IMR-90 (cell line): ENCODE results near the gene CPSF4L. TPM values are rescaled to one million over a fixed set of nuclear protein-coding genes. Genes with fewer than 3 reads are reported as not detected.

ENCODE experiments used
- ATAC-seq: fragments of 200-7000 bp; cut with Tn5 transposase; 2 replicates; pipeline ENCODE4 v1.9.1; 2020; ENCODE audit warnings: low read depth, mild to moderate bottlenecking, moderate library complexity
- BruUV-seq: library from RNA; stranded (reverse); fragments of 400-500 nt; replicated peaks from 2 replicates; lab custom pipeline; 2021; lab: Mats Ljungman, UMichigan
- CTCF ChIA-PET: fragments of 300-600 bp; formaldehyde crosslinking; extraction: SDS; loops from one replicate; lab custom pipeline; 2021; ENCODE audit warnings: antibody characterized with exemption; lab: Yijun Ruan, JAX
- POLR2A ChIA-PET: fragments of 300-600 bp; sonication (Branson Sonifier 250); formaldehyde crosslinking; loops from one replicate; lab custom pipeline; 2022; ENCODE audit warnings: antibody characterized with exemption; ENCODE audit not compliant: unreplicated experiment; lab: Charles Lee
- DNase-seq: peaks from one replicate; pipeline ENCODE4 v3.0.0; 2013
- H2AFZ ChIP-seq: replicated peaks from 2 replicates; pipeline ENCODE3; 2013; ENCODE audit warnings: low read length, mild to moderate bottlenecking; ENCODE audit not compliant: poor library complexity
- H2AK5ac ChIP-seq: 2 replicates; pipeline ENCODE4 v1.6.1; 2013; ENCODE audit warnings: low read depth, low read length, inconsistent platforms
- H2AK9ac ChIP-seq: replicated peaks from 2 replicates; pipeline ENCODE3; 2013; ENCODE audit warnings: mild to moderate bottlenecking, low read depth, low read length, moderate library complexity; ENCODE audit not compliant: poor library complexity
- H2BK120ac ChIP-seq: 2 replicates; pipeline ENCODE4 v1.6.1; 2013; ENCODE audit warnings: low read depth, low read length, inconsistent platforms
- H2BK15ac ChIP-seq: 3 replicates; pipeline ENCODE4 v1.6.1; 2013; ENCODE audit warnings: low read depth, low read length, inconsistent platforms
- H2BK20ac ChIP-seq: 2 replicates; pipeline ENCODE4 v1.6.1; 2013; ENCODE audit warnings: low read depth, mild to moderate bottlenecking, inconsistent platforms, low read length, moderate library complexity
- H2BK5ac ChIP-seq: 2 replicates; pipeline ENCODE4 v1.6.1; 2013; ENCODE audit warnings: mild to moderate bottlenecking, low read depth, low read length, inconsistent platforms; ENCODE audit not compliant: poor library complexity, severe bottlenecking
- H3K14ac ChIP-seq: replicated peaks from 2 replicates; pipeline ENCODE4 v1.6.1; 2013; ENCODE audit warnings: low read depth, low read length, inconsistent platforms
- H3K18ac ChIP-seq: 2 replicates; pipeline ENCODE4 v1.6.1; 2013; ENCODE audit warnings: low read depth, low read length, control low read depth
- H3K23ac ChIP-seq: 2 replicates; pipeline ENCODE4 v1.6.1; 2013; ENCODE audit warnings: low read depth, low read length, inconsistent platforms
- H3K27ac ChIP-seq: 2 replicates; pipeline ENCODE4 v1.5.1; 2013; ENCODE audit warnings: mild to moderate bottlenecking, control low read depth, low read length; ENCODE audit not compliant: insufficient read depth
- H3K27me3 ChIP-seq: 2 replicates; pipeline ENCODE4 v1.6.1; 2013; ENCODE audit warnings: low read length; ENCODE audit not compliant: control insufficient read depth, insufficient read depth
- H3K36me3 ChIP-seq: 2 replicates; pipeline ENCODE4 v1.6.1; 2013; ENCODE audit warnings: low read length, mixed read lengths; ENCODE audit not compliant: control insufficient read depth, insufficient read depth
- H3K4ac ChIP-seq: 2 replicates; pipeline ENCODE4 v1.6.1; 2013; ENCODE audit warnings: low read depth, low read length, inconsistent platforms
- H3K4me1 ChIP-seq: 2 replicates; pipeline ENCODE4 v1.6.1; 2013; ENCODE audit warnings: low read length, mixed read lengths; ENCODE audit not compliant: control insufficient read depth, insufficient read depth
- H3K4me2 ChIP-seq: 2 replicates; pipeline ENCODE4 v1.6.1; 2013; ENCODE audit warnings: low read depth, mild to moderate bottlenecking, control low read depth, low read length, moderate library complexity
- H3K4me3 ChIP-seq: 2 replicates; pipeline ENCODE4 v1.5.1; 2013; ENCODE audit warnings: low read depth, mild to moderate bottlenecking, control low read depth, low read length, moderate library complexity; ENCODE audit not compliant: insufficient read depth
- H3K56ac ChIP-seq: 2 replicates; pipeline ENCODE4 v1.6.1; 2013; ENCODE audit warnings: low read length, inconsistent platforms; ENCODE audit not compliant: insufficient read depth; ENCODE audit errors: extremely low read depth
- H3K79me1 ChIP-seq, 2 experiments: 2 replicates each; pipeline ENCODE4 v1.6.1; 2013; ENCODE audit warnings: low read length in 2 of 2, inconsistent platforms in 1 of 2, low read depth in 1 of 2
- H3K9ac ChIP-seq: 2 replicates; pipeline ENCODE4 v1.6.1; 2013; ENCODE audit warnings: low read depth, low read length, control low read depth
- H3K9me1 ChIP-seq: 2 replicates; pipeline ENCODE4 v1.6.1; 2013; ENCODE audit warnings: low read length, inconsistent platforms; ENCODE audit not compliant: insufficient read depth
- H3K9me3 ChIP-seq: 2 replicates; pipeline ENCODE4 v1.6.1; 2013; ENCODE audit warnings: low read length; ENCODE audit not compliant: control insufficient read depth, insufficient read depth
- H4K20me1 ChIP-seq: 2 replicates; pipeline ENCODE4 v1.6.1; 2013; ENCODE audit warnings: low read length, inconsistent platforms; ENCODE audit not compliant: insufficient read depth
- H4K5ac ChIP-seq: 2 replicates; pipeline ENCODE4 v1.6.1; 2013; ENCODE audit warnings: mild to moderate bottlenecking, low read depth, low read length, control low read depth
- H4K8ac ChIP-seq, 2 experiments: 2 replicates each; pipeline ENCODE4 v1.6.1; 2013; ENCODE audit warnings: low read depth in 2 of 2, low read length in 2 of 2, control low read depth in 1 of 2, inconsistent platforms in 1 of 2
- H4K91ac ChIP-seq: 2 replicates; pipeline ENCODE4 v1.6.1; 2013; ENCODE audit warnings: low read depth, low read length, inconsistent platforms; ENCODE audit not compliant: insufficient read depth
- MAZ ChIP-seq: IDR thresholded peaks from 2 replicates; pipeline ENCODE4 v1.6.1; 2012; ENCODE audit warnings: low read depth, mild to moderate bottlenecking, low read length, improper control_type of control experiment, moderate library complexity, borderline replicate concordance
- MXI1 ChIP-seq: IDR thresholded peaks from 2 replicates; pipeline ENCODE4 v1.6.1; 2012; ENCODE audit warnings: low read depth, mild to moderate bottlenecking, low read length, moderate library complexity, borderline replicate concordance
- RAD21 ChIP-seq: IDR thresholded peaks from 2 replicates; pipeline ENCODE4 v1.6.1; 2012; ENCODE audit warnings: low read length, improper control_type of control experiment
- WGBS, 2 experiments: methylation state at CpG; one replicate each; pipeline versions ENCODE4 v1.1.5 to v1.1.7; 2013; ENCODE audit warnings: missing lambda C conversion rate in 2 of 2; ENCODE audit not compliant: insufficient read length in 1 of 2; ENCODE audit errors: extremely low coverage in 2 of 2; 5-methylcytosine and 5-hydroxymethylcytosine counted together
- dilution Hi-C: fragments of 300-500 bp; cut with HindIII; formaldehyde crosslinking; loops from one replicate; pipeline ENCODE4 v1.14.3; 2018; ENCODE audit warnings: low sequenced_read_pairs; ENCODE audit not compliant: unreplicated experiment
- in situ Hi-C: fragments of 300-500 bp; cut with MboI; formaldehyde crosslinking; loops from 3 replicates; pipeline ENCODE4 v1.14.3; 2019; ENCODE audit warnings: low sequenced_read_pairs, inconsistent platforms, mixed read lengths
- intact Hi-C: fragments of 100-400 bp; cut with micrococcal nuclease; formaldehyde crosslinking; loops from 2 replicates; pipeline ENCODE4 v1.10.0; 2022
- polyA plus RNA-seq, 3 experiments: library from polyadenylated mRNA; depleted of rRNA; stranded (reverse); fragments of >200 nt; gene quantifications; 2 replicates each; pipeline ENCODE4 v1.2.3, GENCODE V29; 2012; ENCODE audit warnings: low replicate concordance in 1 of 3
- total RNA-seq: library from RNA; depleted of rRNA; stranded (reverse); fragments of >200 nt; gene quantifications from 2 replicates; pipeline ENCODE4 v1.2.3, GENCODE V29; 2012

CPSF4L gene
- total and polyA plus RNA-seq, 2 of the 4 experiments (the other 2 are of a cell fraction), result not detected

- peaks cover 19% of the 10 kb centered on the region for H4K20me1 ChIP-seq
- no peak overlapping the region for H2BK120ac ChIP-seq
- peaks cover 24% of the 10 kb centered on the region for H3K36me3 ChIP-seq
- no CpG with 5 or more reads among the region's 12 CpGs for WGBS, 2 experiments
- DNase-seq, result no peak
- peaks cover 9 to 39% of the 10 kb centered on the region in 2 experiments for H3K79me1 ChIP-seq
- in situ Hi-C loops (no loop called here), dilution Hi-C loops (no loop called here), intact Hi-C loops (no loop called here)
- ChIA-PET POLR2A (no interaction called here), CTCF (no interaction called here)
- H3K4me3 ChIP-seq, result no peak overlapping the region
- H3K4me2 ChIP-seq, result no peak overlapping the region
- H3K14ac ChIP-seq, result no peak overlapping the region
- no peaks in the 10 kb centered on the region for H3K9me3 ChIP-seq
- H3K27ac ChIP-seq, result no peak overlapping the region
- H2AFZ ChIP-seq, result no peak overlapping the region
- peak overlapping the region; percentile 70 for H2AK9ac ChIP-seq
- H3K56ac ChIP-seq, result no peak overlapping the region
- H3K23ac ChIP-seq, result no peak overlapping the region
- no peak overlapping the region for H3K18ac ChIP-seq
- BruUV-seq, result no TSS peak
- no peak for ATAC-seq
- TF ChIP-seq MXI1, result no peak
- no peak for TF ChIP-seq MAZ
- no peak for TF ChIP-seq RAD21
- H2BK5ac ChIP-seq, result no peak overlapping the region
- no peak overlapping the region for H4K5ac ChIP-seq
- no peak overlapping the region for H3K4ac ChIP-seq
- H3K27me3 ChIP-seq, result no peaks in the 10 kb centered on the region
- no peaks in the 10 kb centered on the region; the same call in 1 of the 2 replicates for H3K9me1 ChIP-seq
- no peak overlapping the region for H4K91ac ChIP-seq
- H3K4me1 ChIP-seq, result peaks cover 7% of the 10 kb centered on the region; the same call in 1 of the 2 replicates
- H2BK15ac ChIP-seq, result no peak overlapping the region
- H3K9ac ChIP-seq, result no peak overlapping the region
- no peak overlapping the region for H2BK20ac ChIP-seq
- H4K8ac ChIP-seq, result no peak overlapping the region
- H2AK5ac ChIP-seq, result no peak overlapping the region
Observed at GRCh38 chr17:73280191-73280590, 18.5 kb upstream of the CPSF4L start.
